ENCODE data around the gene PRAMEF27.
"Not testable (repeated sequence)": the region's sequence is repeated elsewhere in the genome, so short reads cannot be mapped to it uniquely, and the experiment has no call there.

- not testable (repeated sequence) for TF ChIP-seq CTCF, POLR2A, POLR2AphosphoS5, EP300 (IDR thresholded peaks at IDR 0.05)
Measured at GRCh38 chr1:13056475-13056874, at the start of gene PRAMEF27.

Data from upper lobe of left lung (tissue), 4 donors.